HCT116 (cell line): ENCODE measurements around the gene CRK. TPM values are rescaled to one million over a fixed set of nuclear protein-coding genes. Genes with fewer than 3 reads are reported as not detected.

Experiments used
- ATAC-seq: fragments of 200-7000 bp; cut with Tn5 transposase; 2 replicates; pipeline ENCODE4 v1.9.1; 2020; ENCODE audit warnings: mild to moderate bottlenecking, moderate library complexity
- BruUV-seq: library from RNA; stranded (reverse); fragments of 400-500 nt; replicated peaks from 2 replicates; lab custom pipeline; 2021; lab: Mats Ljungman, UMichigan
- CTCF ChIA-PET: fragments of 300-600 bp; sonication (Branson Sonifier 250); formaldehyde crosslinking; loops from one replicate; lab custom pipeline; 2021; ENCODE audit warnings: antibody characterized with exemption; lab: Charles Lee
- POLR2A ChIA-PET: fragments of 300-600, 350-600 bp; sonication (Branson Sonifier 250); formaldehyde crosslinking; loops from one replicate; lab custom pipeline; 2021; ENCODE audit warnings: antibody characterized with exemption; lab: Charles Lee
- RAD21 ChIA-PET, 2 experiments: fragments of 300-600 bp; sonication (Branson Sonifier 250); formaldehyde crosslinking; loops; one replicate each; lab custom pipeline; 2023; ENCODE audit warnings: low total read pairs in 2 of 2; ENCODE audit not compliant: uncharacterized antibody in 2 of 2, unreplicated experiment in 2 of 2, low non-redundant PET in 1 of 2; lab: Charles Lee
- DNase-seq: peaks from one replicate; pipeline ENCODE4 v3.0.0-alpha.2; 2010; ENCODE audit warnings: low read depth, low spot score
- H2AFZ ChIP-seq: fragments of 200-600 bp; shearing (Covaris generic), sonication (generic); 2 replicates; pipeline ENCODE4 v1.6.1; 2017; ENCODE audit warnings: low read depth, mixed run types, mixed read lengths, antibody characterized with exemption, low read length; ENCODE audit not compliant: poor library complexity, severe bottlenecking
- H3K27ac ChIP-seq: 2 replicates; pipeline ENCODE4 v1.5.1; 2012; ENCODE audit warnings: low read depth, low read length
- H3K27me3 ChIP-seq: fragments of 200-600 bp; sonication (generic); 2 replicates; pipeline ENCODE4 v1.6.1; 2016; ENCODE audit warnings: mixed run types, low read length, mixed read lengths; ENCODE audit not compliant: insufficient read depth
- H3K36me3 ChIP-seq, 2 experiments: fragments of 200-500 bp in 1 of 2; fragments of 200-600 bp in 1 of 2; sonication (Bioruptor generic) in 1 of 2; sonication (generic) in 1 of 2; 2 replicates each; pipeline versions ENCODE4 v1.5.1 to v1.6.1; 2014 to 2016; ENCODE audit warnings: low read length in 2 of 2, inconsistent platforms in 1 of 2, mixed read lengths in 1 of 2, mixed run types in 1 of 2; ENCODE audit not compliant: insufficient read depth in 2 of 2, control insufficient read depth in 1 of 2
- H3K4me1 ChIP-seq, 2 experiments: fragments of 200-600 bp in 1 of 2; sonication (generic) in 1 of 2; 2 replicates each; pipeline versions ENCODE4 v1.5.1 to v1.6.1; 2012 to 2017; ENCODE audit warnings: low read length in 2 of 2, inconsistent platforms in 1 of 2, mild to moderate bottlenecking in 1 of 2, mixed read lengths in 1 of 2, mixed run types in 1 of 2, moderate library complexity in 1 of 2; ENCODE audit not compliant: insufficient read depth in 2 of 2, control insufficient read depth in 1 of 2
- H3K4me2 ChIP-seq: fragments of 200-600 bp; sonication (generic); 2 replicates; pipeline ENCODE4 v1.6.1; 2017; ENCODE audit warnings: mixed run types, low read length, mixed read lengths
- H3K4me3 ChIP-seq, 2 experiments: fragments of 200-600 bp in 1 of 2; sonication (generic) in 1 of 2; replicated peaks in 1 of 2; 2 replicates each; pipeline ENCODE4 v1.5.1; 2011 to 2016; ENCODE audit warnings: low read length in 2 of 2, control low read depth in 1 of 2, low read depth in 1 of 2, mild to moderate bottlenecking in 1 of 2, mixed read lengths in 1 of 2, mixed run types in 1 of 2
- H3K79me2 ChIP-seq: fragments of 200-600 bp; sonication (generic); 2 replicates; pipeline ENCODE4 v1.6.1; 2017; ENCODE audit warnings: mild to moderate bottlenecking, mixed run types, low read length, moderate library complexity, mixed read lengths; ENCODE audit not compliant: insufficient read depth
- H3K9ac ChIP-seq: fragments of 200-600 bp; sonication (generic); 2 replicates; pipeline ENCODE4 v1.6.1; 2016; ENCODE audit warnings: low read length, mixed read lengths
- H3K9me2 ChIP-seq: fragments of 200-600 bp; sonication (generic), shearing (Covaris generic); 2 replicates; pipeline ENCODE4 v1.6.1; 2017; ENCODE audit warnings: mixed run types, mild to moderate bottlenecking, moderate library complexity; ENCODE audit not compliant: insufficient read depth
- H3K9me3 ChIP-seq, 2 experiments: fragments of 200-500 bp in 1 of 2; fragments of 200-600 bp in 1 of 2; sonication (Bioruptor generic) in 1 of 2; sonication (generic) in 1 of 2; 2 replicates each; pipeline ENCODE4 v1.6.1; 2014 to 2017; ENCODE audit warnings: low read length in 2 of 2, mixed read lengths in 2 of 2, inconsistent platforms in 1 of 2, low read depth in 1 of 2, mild to moderate bottlenecking in 1 of 2, mixed run types in 1 of 2, moderate library complexity in 1 of 2; ENCODE audit not compliant: control insufficient read depth in 1 of 2, insufficient read depth in 1 of 2
- H4K20me1 ChIP-seq: fragments of 200-600 bp; sonication (generic), shearing (Covaris generic); 2 replicates; pipeline ENCODE4 v1.6.1; 2017; ENCODE audit warnings: mixed run types, mild to moderate bottlenecking, moderate library complexity; ENCODE audit not compliant: insufficient read depth
- CBX3 ChIP-seq: IDR thresholded peaks from 2 replicates; pipeline ENCODE4 v1.6.1; 2012; ENCODE audit warnings: low read depth
- EGR1 ChIP-seq: IDR thresholded peaks from 2 replicates; pipeline ENCODE4 v1.6.1; 2012; ENCODE audit warnings: low read depth
- POLR2AphosphoS5 ChIP-seq: IDR thresholded peaks from 2 replicates; pipeline ENCODE4 v1.6.1; 2011; ENCODE audit warnings: mild to moderate bottlenecking, low read depth, low read length, moderate library complexity
- ZFX ChIP-seq: fragments of 450-650 bp; IDR thresholded peaks from 2 replicates; pipeline ENCODE4 v1.6.1; 2017
- intact Hi-C: fragments of 100-400 bp; cut with micrococcal nuclease; formaldehyde crosslinking; loops from 2 replicates; pipeline ENCODE4 v1.10.0; 2022
- total RNA-seq: library from RNA; stranded (reverse); gene quantifications from one replicate; pipeline ENCODE4 v1.2.1, GENCODE V29; 2021; ENCODE audit not compliant: unreplicated experiment
- TF ChIP-seq, protein P1 (sequence below): IDR thresholded peaks from 2 replicates; pipeline ENCODE4 v1.6.1; 2012

The CRK gene
- total RNA-seq, 1 experiment from 2014 or later = 55.5 TPM

DNA sequence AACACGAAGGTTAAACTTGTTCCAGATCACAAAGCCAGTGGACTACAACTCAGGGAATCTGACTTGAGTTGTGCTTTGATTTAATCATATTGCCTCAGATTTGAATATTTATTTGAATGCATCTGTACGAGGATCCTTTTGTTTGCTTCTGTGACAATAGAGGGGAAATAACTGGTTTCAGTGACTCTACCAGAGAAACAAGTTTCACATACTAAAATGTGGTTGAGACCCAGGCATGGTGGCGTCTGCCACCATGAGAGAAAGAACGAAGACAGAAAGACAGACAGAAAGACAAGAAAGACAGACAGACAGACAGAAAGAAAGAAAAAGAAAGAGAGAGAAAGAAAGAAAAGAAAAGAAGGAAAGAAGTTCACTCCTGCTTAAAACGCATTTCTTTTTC, 80.0 kb downstream of the CRK start:
- Histone ChIP-seq H4K20me1 (peaks cover 81% of the 10 kb centered on the region), H3K4me1 (peaks cover 6 to 29% of the 10 kb centered on the region in 2 experiments), H3K36me3 (peaks cover 0 to 2% of the 10 kb centered on the region in 2 experiments; a peak in 2 of 4 replicates), H3K9me2 (no peaks in the 10 kb centered on the region), H3K27ac (no peak overlapping the region), H3K79me2 (peaks cover 100% of the 10 kb centered on the region), H3K9me3 (no peaks in the 10 kb centered on the region), H3K9ac (no peak overlapping the region), H3K4me3 (no peak overlapping the region), H3K27me3 (no peaks in the 10 kb centered on the region), H2AFZ (no peak overlapping the region), H3K4me2 (no peak overlapping the region)
- TF ChIP-seq ZFX = no peak
- no peak for TF ChIP-seq CBX3
- ChIA-PET RAD21 (no interaction called here), POLR2A (no interaction called here), CTCF (interaction anchor here (2.2 kb wide), 1 partner anchor 10 kb away, joined by 17 read pairs; no protein-coding TSS in a partner anchor)
- TSS peak; percentile 1 for BruUV-seq
- ATAC-seq (no peak), DNase-seq (no peak)
- intact Hi-C loops = no loop called here

DNA sequence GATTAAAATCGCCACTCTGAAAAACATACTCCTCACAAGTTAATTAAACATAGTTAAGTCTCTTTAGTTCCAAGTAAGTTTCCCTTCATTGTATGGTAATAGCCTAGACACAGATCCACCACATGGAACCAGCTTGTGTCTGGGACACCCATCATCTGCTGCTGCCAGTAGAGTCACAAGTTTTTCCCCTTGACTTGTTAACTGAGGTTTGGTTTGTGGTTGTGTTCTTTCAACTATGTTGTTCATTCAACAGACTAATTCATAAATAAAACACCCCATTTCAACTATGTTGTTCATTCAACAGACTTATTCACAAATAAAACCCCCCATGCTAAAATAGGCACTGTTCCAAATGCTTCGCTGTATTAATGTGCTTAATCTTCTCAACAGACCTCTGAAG, 80.4 kb downstream of the CRK start:
- Histone ChIP-seq H3K27me3 (no peaks in the 10 kb centered on the region), H3K79me2 (peaks cover 100% of the 10 kb centered on the region), H4K20me1 (peaks cover 77% of the 10 kb centered on the region), H3K9ac (no peak overlapping the region), H2AFZ (no peak overlapping the region), H3K4me2 (no peak overlapping the region), H3K4me3 (no peak overlapping the region), H3K4me1 (peaks cover 6 to 28% of the 10 kb centered on the region in 2 experiments), H3K9me2 (no peaks in the 10 kb centered on the region), H3K9me3 (no peaks in the 10 kb centered on the region), H3K27ac (no peak overlapping the region), H3K36me3 (peaks cover 0 to 2% of the 10 kb centered on the region in 2 experiments; a peak in 2 of 4 replicates)
- DNase-seq (no peak), ATAC-seq (no peak)
- BruUV-seq = no TSS peak
- intact Hi-C loops = no loop called here
- POLR2A ChIA-PET = no interaction called here
- TF ChIP-seq, protein P1, sequence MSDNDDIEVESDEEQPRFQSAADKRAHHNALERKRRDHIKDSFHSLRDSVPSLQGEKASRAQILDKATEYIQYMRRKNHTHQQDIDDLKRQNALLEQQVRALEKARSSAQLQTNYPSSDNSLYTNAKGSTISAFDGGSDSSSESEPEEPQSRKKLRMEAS = no peak
- TF ChIP-seq EGR1 = no peak
- no peak for TF ChIP-seq POLR2AphosphoS5
- RAD21 ChIA-PET = no interaction called here
- CTCF ChIA-PET = interaction anchor here (2.2 kb wide), 1 partner anchor 10 kb away, joined by 17 read pairs; no protein-coding TSS in a partner anchor
